ENCODE results near the gene MCAT. TPM values are rescaled to one million over a fixed set of nuclear protein-coding genes. Genes with fewer than 3 reads are reported as not detected.

MCAT gene
- total RNA-seq, 1 experiment from 2014 or later = 16.3 TPM

- intact Hi-C loops (cut with micrococcal nuclease; ENCODE audit: unreplicated experiment) = no loop called here
- ChIA-PET CTCF (interaction anchor here (0.7 kb wide), 1 partner anchor 12 kb away, joined by 6 read pairs; no protein-coding TSS in a partner anchor), POLR2A (no interaction called here)
- Histone ChIP-seq H3K36me3 (ENCODE audit: control insufficient read depth, insufficient read depth, low read length) (no peaks in the 10 kb centered on the region), H3K27ac (ENCODE audit: low read length) (peak overlapping the region; percentile 84), H3K4me1 (ENCODE audit: control insufficient read depth, insufficient read depth, low read length) (peaks cover 3% of the 10 kb centered on the region; the same call in 1 of the 2 replicates), H3K27me3 (ENCODE audit: control insufficient read depth, insufficient read depth, low read length) (no peaks in the 10 kb centered on the region), H3K4me3 (ENCODE audit: low read depth in 2 of 2, low read length in 2 of 2) (peak overlapping the region; percentile 66 to 82), H3K9me3 (ENCODE audit: control insufficient read depth, insufficient read depth, low read depth, low read length) (no peaks in the 10 kb centered on the region)
- BruUV-seq (replicated peaks) = no TSS peak
- ATAC-seq (no peak), DNase-seq (ENCODE audit: low read depth, low spot score) (no peak)
- TF ChIP-seq, protein P1, sequence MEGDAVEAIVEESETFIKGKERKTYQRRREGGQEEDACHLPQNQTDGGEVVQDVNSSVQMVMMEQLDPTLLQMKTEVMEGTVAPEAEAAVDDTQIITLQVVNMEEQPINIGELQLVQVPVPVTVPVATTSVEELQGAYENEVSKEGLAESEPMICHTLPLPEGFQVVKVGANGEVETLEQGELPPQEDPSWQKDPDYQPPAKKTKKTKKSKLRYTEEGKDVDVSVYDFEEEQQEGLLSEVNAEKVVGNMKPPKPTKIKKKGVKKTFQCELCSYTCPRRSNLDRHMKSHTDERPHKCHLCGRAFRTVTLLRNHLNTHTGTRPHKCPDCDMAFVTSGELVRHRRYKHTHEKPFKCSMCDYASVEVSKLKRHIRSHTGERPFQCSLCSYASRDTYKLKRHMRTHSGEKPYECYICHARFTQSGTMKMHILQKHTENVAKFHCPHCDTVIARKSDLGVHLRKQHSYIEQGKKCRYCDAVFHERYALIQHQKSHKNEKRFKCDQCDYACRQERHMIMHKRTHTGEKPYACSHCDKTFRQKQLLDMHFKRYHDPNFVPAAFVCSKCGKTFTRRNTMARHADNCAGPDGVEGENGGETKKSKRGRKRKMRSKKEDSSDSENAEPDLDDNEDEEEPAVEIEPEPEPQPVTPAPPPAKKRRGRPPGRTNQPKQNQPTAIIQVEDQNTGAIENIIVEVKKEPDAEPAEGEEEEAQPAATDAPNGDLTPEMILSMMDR (IDR thresholded peaks at IDR 0.05) = no peak
- TF ChIP-seq SIN3A (IDR thresholded peaks at IDR 0.05; ENCODE audit: borderline replicate concordance, insufficient read depth, low read depth, low read length) (no peak), POLR2AphosphoS5 (IDR thresholded peaks at IDR 0.05; ENCODE audit: low read depth, low read length) (no peak), REST (IDR thresholded peaks at IDR 0.05; ENCODE audit: insufficient read depth in 1 of 2, low read depth in 2 of 2, low read length in 1 of 2) (no peak), TCF7L2 (IDR thresholded peaks at IDR 0.05; ENCODE audit: low read depth, low read length) (no peak)
- in situ Hi-C loops (cut with HindIII; ENCODE audit: low pct_unique_long_range_greater_than_20kb, low sequenced_read_pairs) = no loop called here
Measured at GRCh38 chr22:43088627-43088983, 54.6 kb downstream of the MCAT start.

- CTCF ChIA-PET = interaction anchor here (1.0 kb wide), 1 partner anchor 219 kb away, joined by 4 read pairs; no protein-coding TSS in a partner anchor
- no peak overlapping the region for H3K27ac ChIP-seq (ENCODE audit: low read length)
- no peak for ATAC-seq
- in situ Hi-C loops (cut with HindIII; ENCODE audit: low pct_unique_long_range_greater_than_20kb, low sequenced_read_pairs) (no loop called here), intact Hi-C loops (cut with micrococcal nuclease; ENCODE audit: unreplicated experiment) (no loop called here)
- no peak for TF ChIP-seq POLR2AphosphoS5 (IDR thresholded peaks at IDR 0.05; ENCODE audit: low read depth, low read length)
- TF ChIP-seq SIN3A (IDR thresholded peaks at IDR 0.05; ENCODE audit: borderline replicate concordance, insufficient read depth, low read depth, low read length) = no peak
- TF ChIP-seq, protein P1 (IDR thresholded peaks at IDR 0.05) = no peak
- TF ChIP-seq TCF7L2 (IDR thresholded peaks at IDR 0.05; ENCODE audit: low read depth, low read length) = no peak
- no peak for TF ChIP-seq REST (IDR thresholded peaks at IDR 0.05; ENCODE audit: insufficient read depth in 1 of 2, low read depth in 2 of 2, low read length in 1 of 2)
- peaks cover 3% of the 10 kb centered on the region; the same call in 1 of the 2 replicates for H3K4me1 ChIP-seq (ENCODE audit: control insufficient read depth, insufficient read depth, low read length)
- H3K9me3 ChIP-seq (ENCODE audit: control insufficient read depth, insufficient read depth, low read depth, low read length) = no peaks in the 10 kb centered on the region
- no peaks in the 10 kb centered on the region for H3K36me3 ChIP-seq (ENCODE audit: control insufficient read depth, insufficient read depth, low read length)
- no peak for DNase-seq (ENCODE audit: low read depth, low spot score)
- no peak overlapping the region for H3K4me3 ChIP-seq (ENCODE audit: low read depth in 2 of 2, low read length in 2 of 2)
- BruUV-seq (replicated peaks) = TSS peak; percentile 76
- POLR2A ChIA-PET = no interaction called here
- H3K27me3 ChIP-seq (ENCODE audit: control insufficient read depth, insufficient read depth, low read length) = no peaks in the 10 kb centered on the region
Measured at GRCh38 chr22:43085658-43086606, 57.3 kb downstream of the MCAT start.
